Smooth muscle cell of the brain vasculature (primary cell): ENCODE results near the gene MBIP.

Source experiments
- DNase-seq: peaks from one replicate; pipeline ENCODE4 v3.0.0-alpha.2; 2012; ENCODE audit warnings: low read depth, low spot score

Gene MBIP

DNA sequence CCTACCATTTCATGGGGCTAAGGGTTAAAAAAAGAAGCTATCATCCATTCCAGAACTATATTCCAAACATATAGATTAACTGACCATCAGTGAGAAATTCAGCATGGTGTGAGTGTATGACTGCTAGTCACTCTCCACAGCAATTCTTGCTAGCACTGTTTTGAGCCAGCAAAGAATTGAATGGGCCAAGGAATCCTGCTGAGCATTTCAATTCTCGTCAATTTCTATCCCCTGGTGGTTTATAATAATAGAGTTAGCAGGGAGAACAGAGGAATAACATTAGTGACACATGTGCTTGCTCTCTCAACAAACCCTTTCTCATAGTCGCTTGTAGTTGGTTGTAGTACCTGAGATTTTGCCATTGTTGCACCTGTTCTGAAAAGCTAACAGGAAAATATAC is 7.2 kb downstream of the MBIP start:
- no peak for DNase-seq

DNA sequence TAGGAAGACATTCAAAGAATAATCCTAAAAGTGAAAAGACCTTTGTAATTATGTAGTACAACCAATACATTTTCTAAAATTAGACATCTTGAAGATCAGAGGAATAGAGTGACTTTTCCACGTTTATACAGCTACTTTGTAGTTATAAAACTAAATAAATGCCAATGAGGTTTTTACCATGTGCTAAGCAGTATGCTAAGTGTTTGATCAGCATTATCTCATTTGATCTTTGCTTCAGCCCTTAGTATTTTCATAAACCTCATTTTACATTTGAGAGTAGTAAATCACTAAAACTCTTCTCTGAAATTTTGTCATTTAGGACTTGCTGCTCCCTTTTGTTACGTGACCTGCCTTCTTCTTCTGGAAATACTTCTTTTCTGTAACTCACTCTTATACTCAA is 13.6 kb downstream of the MBIP start:
- DNase-seq: no peak

DNA sequence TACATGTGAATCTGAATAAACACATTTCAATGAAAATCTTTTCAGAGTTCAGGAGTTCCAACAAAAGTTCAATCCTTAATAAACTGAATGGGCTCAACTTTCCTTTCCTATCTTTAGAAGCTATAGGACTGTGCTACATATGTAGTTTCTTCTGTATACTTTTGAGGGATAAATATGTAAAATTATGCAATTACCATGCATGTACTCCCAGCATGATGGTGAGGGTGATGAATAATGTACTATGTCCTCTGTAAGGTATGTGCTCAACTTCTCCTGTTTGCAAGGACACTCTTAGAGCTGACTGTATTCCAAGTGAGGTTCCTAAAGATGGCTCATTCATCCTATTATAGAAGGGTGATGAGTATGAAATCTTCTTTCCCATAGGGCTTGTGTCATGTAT is 15.5 kb downstream of the MBIP start:
- DNase-seq: no peak

DNA sequence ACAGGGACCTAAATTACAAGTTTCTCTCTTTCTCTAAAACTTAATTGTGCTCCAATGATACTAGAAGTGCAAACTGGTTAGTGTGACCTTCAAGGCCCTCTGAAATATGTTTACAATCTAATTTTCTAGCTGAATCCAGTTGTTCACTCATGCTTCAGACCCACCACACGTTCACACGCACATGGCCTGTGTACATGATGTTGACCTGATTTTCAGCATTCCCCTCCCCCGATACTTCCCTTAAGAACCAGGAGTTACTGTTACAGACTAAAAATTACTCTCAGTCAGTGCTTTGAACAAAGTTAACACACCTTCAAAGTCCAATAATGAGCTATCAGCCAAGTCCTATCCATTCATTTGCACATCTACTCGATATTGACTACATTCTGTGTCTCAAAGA is 16.5 kb downstream of the MBIP start:
- no peak for DNase-seq

DNA sequence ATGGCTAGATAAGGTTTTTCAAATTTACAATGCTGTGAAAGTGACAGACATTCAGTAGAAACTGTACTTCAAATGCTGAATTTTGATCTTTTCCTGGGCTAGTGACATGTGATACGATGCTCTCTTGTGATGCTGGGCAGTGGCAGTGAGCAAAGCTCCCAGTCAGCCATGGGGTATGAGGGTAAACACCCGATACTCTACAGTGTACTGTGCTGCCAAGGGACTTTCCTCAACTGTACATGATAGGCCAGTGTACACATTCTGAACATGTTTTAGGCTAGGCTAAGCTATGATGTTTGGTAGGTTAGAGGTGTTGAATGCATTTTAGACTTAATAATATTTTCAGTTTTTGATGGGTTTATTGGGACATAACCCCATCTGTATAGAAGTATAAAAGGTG is 17.6 kb downstream of the MBIP start:
- DNase-seq: no peak

DNA sequence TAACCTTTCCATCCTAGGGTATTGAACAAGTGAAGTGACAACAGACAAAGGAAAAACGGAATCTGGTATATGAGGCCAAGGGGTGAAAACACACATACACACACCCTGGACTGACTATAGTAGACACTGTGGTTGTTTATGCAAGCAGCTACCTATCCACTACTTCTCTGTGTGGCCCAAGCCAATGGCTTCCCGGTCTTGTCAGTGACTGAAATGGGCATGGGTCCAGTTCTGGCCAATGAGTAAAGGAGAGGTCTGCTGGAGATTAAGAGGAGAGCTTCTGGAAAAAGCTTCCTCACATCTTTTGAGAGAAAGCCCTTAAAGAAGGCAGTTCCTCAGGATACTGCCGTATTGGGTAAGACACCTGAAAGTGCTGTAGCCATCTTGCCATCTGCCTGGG is 19.3 kb downstream of the MBIP start:
- DNase-seq: no peak

DNA sequence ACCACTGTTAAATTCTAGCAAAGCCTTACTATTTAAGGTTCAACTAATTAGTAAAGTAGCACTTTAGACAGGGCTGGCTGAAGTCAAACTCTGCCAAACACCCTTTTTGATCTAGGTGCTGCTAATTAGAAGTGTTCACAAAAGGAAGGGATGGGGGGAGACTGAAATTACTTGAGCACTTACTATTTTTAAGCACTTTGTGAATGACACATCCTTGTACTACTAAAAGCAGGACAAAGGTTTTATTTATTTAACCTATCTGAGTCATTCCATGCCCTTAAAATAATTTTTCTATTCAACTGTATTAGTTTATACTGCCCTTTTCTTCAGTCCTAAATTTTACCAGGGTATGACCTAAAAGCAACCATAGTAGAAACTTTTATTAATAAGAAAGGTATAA is 20.1 kb downstream of the MBIP start:
- DNase-seq: no peak

DNA sequence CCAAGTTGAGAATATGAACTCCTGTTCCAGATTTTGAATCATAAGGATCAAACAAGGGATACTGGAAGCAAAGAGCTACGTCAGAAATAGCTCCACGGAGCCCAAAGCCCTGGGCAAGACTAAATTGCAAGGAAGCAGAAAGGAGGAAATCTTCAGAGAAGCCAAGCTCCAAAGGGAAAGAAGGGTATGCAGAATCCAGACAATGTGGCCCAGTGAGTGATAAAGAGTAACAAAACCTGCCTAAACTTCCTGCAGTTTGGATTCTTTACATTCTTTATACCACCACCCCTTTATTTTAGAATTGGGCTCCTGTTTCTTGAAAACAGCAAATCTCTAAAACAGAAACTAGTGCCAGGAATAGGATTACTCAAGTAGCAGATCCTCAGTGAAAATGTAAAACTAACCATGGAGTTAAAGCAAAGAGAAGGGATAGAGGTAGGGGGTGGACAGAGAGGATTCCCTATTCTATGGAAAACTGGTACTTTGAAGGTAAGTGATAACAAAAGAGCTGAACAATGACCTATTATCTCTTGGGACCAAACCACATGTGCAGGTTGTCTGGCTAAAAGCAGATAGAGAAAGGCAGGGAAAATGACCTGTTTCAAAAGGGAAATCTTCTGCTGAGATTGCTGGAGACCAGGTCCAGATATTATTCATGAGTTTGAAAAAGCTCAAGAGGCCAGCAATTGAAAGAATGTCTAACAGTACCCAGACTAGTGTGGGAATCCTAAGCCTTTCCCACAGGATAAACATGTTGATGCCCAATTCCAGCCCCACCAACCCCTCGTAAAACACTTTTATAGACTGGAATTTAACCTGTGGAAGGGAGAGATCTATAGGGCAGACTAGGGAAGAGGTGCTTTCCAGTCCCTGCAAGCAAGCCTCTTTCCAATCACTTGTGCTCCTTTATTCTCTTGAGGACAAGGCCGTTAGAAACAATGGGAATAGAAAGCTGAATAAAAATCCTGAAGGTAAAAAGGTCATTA is 24.5 kb downstream of the MBIP start:
- DNase-seq: no peak

DNA sequence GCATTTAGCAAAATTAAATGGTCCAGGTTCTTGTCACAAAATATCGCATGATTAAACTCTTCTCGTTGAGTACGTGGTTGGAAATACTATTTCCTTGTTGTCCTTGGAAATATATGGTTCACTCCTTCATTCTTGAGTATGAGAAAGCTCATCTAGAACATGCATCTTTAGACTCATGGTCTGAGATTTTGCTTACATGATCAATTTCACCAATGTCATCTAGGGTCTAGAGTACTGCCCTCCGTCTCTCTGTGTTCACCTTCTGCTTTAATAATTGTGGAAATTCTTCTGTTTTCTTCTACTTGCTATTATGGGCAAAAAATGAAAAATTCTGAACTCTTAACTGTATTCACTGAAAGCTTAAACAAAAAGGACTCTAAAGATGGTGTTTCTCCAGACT is 25.9 kb downstream of the MBIP start:
- DNase-seq: no peak

DNA sequence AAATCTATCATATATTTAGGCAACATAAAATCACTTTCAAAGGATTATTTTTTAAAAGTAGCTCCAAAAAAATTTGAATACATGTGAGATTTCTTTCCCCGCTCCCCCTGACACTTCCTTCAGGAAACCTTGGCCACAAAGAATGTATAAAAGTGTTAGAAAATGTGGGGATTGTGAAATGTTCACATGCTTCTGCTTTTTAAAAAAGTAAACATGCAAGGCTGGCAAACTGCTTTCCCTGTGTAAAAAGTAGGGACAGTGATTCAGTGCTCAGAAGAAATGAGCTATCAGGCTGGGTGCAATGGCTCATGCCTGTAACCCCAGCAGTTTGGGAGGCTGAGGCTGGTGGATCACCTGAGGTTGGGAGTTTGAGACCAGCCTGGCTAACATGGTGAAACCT is 26.6 kb downstream of the MBIP start:
- no peak for DNase-seq

DNA sequence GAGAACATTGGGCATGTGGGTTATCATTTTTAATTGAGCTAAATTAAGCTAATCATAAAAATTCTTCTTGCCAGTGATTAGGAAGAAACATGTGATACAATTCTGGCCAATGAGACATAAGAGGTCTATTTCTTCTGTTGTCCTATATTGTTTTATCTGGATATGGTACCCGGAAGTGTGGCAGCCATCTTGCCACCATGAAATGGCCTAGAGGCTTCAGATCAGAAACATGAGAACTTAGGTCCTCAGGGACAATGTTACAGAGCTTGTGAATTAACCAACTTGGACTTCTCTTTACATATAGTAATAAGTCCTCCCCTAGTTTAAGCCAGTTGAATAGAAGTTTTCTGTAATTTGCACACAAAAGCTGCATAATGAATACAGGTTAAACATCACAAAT is 30.5 kb downstream of the MBIP start:
- DNase-seq: no peak

DNA sequence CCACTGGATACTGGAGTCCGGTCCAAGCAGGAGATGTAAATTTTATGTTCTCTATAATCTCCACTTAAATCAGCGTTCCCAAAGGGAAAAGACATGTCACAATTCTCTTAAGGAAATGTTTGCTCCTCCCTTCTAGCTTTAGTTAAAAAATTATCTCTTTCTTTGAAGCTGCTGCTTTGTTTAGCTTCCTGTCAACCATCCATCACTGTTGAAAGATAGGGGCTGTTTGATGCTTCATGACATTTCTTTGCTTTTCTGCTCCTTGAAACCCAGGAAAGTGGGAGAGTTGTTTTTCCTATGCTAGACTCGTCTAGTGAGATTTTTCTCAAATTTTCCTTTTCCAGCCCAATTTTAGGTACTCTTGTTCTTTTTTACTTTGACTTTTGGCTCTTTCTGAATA is 31.9 kb downstream of the MBIP start:
- DNase-seq: no peak

DNA sequence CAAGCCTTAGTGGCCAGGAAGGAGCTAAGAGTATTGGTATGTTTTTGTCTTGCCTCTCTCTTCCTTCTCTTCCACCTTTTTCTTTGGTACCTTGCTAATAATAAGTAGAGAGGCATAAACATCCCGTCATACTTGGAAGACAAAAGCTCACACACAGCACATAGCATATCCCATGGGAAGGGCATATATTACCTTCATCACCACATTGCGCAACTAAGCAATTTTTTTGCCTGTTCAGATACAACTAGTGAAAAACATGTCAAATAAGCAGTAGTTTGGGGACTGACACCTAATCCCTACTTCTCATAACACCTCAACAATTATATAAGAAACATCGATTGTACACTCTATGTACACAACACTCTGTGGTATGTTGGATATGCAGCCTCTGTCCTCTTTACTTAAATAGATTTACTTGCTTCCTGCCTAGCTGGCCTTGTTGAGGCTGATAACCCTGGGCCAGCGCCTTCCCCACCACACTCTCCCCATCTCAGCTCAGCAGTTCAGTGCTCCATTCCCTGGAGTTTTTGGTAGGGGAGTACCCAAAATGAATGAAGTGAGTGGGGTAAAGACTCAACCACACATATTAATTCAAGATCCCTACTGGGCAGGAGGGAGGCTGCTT is 35.4 kb downstream of the MBIP start:
- DNase-seq: no peak

DNA sequence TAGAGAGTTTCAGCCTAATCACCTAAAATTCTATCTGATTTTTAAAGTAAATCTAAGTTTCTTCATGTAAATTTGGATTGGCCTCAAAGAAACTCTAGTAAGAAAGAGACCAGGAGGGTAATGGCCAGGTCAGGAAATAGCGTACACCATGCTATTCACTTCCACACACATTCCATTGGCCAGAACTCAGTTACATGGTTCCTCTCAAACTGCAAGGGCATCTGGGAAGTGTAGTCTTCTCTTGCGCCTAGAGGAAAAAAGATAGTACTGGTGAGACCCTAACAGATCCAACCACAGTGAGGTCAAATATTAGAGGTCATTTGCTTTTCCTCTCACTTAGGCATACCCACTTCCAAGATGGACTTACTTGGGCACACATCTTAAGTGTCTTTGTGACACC is 39.1 kb downstream of the MBIP start:
- DNase-seq: no peak

DNA sequence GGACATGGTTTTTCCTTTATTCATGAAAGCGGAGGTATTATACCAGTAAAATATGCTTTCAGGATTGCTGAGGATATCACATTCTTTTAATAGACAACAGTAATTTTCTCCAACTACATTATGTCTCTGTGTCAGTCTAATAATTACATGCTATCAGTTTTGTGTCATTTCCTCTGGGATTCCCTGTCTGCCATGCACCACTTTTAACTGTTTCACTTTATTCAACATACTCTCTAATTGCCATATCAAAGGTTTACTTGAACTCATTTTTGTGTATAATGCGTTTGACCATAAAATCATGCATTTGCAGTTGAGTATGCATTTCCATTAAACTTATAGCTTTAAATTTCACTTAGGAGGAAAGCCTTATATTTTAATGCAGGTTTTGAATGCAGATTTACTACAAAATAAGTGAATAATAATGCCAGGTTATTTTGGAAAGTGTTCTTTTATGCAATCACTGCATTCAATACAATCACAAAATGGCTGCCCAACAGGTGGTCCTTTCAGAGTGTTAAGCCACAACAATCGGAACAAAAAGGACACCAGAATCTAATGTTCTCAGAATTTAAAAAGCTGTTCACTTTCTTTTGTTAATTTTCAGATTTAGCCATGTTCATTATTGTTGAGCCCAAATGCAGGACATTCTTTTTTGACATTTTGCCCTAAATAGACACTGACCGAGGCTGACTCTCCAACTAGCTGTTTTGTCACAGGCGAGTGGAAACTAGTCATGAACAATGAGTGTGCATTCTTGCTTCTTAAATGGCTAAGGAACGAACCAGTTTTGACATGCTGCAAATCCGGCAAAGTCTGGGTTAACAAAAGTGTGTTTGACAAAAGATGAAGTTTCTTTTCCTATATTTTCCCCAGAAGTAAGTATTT is 40.9 kb downstream of the MBIP start:
- DNase-seq: no peak

DNA sequence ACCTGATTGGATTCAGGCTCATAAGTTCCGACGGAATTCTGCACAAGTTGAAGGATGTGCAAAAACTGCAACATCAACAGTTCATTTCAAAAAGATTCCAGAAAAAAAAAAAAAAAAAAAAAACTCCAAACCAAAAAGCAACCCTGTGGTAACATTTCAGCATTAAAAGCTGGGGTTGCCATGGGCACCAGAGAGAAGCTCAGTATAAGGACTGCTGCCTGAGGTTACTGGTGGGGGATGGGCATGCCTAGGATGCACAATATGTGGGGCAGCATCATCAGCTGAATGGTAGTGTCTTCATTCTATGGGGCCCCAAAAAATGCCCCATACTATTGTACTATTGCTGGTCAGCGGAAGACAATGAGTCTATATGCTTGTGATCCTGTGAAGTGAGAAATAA is 44.7 kb downstream of the MBIP start:
- DNase-seq: no peak

DNA sequence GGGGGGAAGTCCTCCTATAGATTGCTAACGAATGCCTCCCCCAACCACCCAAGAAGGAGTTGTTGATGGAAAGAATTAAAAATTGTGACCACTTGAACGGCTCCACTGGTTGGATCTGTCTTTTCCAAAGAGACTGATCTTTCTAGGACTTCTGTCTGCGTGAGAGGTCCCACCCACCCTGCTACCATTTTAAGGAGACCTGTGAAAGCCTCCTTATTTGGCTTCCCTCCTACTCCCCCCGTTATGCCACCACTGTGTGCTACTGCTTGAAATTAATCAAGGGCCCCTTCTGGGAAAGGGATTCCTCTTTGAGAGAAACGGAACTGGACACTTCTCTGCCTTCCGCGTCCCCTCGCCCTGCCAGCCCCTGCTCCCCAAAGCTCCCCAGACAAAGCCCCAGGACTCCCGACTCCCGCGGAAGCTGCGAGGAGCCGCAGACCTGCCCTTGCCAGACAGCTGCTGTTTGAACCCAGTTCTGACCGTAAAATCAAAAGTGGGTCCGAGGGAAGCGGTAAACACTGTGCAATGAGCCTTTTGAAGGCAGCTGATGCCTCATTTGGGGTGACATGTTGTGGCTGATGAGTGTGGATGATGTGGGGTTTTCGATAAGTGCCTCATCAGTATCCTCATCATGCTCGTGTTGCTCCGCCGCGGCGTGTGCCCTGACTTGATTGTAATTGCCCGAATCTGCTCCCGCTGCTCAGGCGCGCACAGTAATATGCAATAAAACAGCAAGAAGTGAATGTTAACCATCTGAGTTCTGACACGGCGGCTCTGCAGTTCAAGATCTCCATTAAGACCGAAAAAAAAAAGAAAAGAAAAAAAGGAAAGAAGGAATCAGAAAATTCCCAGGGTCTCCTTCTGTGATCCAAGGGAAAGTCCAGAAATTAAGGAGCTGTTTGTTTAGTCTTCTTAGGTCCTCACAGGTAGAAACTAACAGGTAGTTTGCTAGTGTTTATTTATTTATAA is 48.2 kb downstream of the MBIP start:
- DNase-seq: no peak

DNA sequence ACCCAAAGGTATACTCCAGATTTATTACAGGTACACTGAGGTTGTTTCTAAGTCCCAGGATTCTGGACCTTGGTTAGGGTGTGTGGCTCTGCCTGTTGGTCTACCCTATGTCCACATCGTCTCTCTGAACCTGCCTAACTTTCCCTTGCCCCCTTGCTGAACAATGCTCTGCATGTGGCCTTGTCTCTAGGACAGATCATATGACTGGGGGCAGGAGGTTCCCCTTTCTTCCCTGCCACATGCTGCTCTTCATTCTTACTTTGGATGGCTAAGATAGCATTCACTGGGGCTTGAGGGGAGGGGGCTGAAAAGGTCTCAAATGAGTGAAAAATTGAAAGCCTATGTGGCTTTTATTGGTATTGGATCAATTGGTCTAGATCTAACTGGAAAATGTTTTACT is 49.2 kb downstream of the MBIP start:
- DNase-seq: no peak

DNA sequence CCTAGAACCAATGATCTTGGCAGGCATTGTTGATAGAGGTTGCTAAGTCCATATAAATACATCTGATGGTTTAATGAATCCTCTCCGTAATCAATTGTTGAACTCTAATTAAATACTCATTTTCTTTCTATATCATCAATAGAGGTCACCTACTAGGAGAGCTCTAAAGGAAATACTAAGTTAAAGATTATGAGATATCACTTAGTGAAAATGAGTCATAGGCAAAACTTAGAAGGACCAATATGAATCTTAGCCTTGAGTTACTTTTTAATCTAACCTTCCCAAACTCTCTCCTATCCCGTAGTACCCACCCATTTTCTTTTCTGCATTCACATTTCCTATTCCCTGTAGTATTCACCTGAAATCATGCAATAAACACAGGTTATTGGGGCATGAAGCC is 50.2 kb downstream of the MBIP start:
- DNase-seq: no peak

DNA sequence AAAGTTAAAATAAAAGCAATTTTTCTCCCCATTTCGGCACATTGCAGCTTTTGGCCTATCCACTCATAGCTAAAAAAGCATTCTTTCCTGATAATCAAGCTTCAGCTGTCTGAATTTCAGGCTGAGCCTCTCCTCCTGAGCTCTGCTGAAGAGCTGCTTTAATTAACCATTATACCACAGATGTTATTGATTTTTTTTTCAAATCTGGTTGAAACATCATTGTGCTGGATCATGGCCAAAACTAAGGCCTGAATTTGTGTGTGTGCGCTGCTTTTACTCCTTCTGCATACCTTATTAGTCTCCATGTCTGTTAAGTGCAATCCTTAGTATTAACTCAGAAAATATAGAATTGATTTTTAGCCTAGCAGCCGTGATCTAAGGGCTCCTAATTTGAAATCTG is 52.3 kb downstream of the MBIP start:
- no peak for DNase-seq

DNA sequence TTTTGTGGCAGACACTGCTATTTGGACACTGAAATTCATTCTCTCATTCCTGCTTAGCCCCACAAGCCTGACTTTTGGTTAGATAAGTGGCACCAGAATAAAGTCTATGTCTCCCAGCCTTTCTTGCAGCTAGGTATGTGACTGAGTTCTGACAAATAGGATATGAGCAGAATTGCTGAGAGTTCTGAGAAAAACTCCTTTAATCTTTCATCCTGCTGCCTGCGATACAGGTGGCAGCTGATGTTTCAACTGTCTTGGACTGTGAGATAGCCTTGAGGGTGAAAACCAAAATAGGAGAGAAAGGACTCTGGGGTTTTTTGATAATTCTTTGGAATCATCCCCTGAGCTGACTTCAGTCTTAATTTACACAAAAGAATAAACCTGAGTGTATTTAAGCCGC is 55.8 kb downstream of the MBIP start:
- no peak for DNase-seq
